GM19395 (cell line): ENCODE measurements around the gene FYN.
A peak's percentile ranks its signal among the peaks of the same experiment; 100 is the strongest.
"Not testable (repeated sequence)": the region's sequence is repeated elsewhere in the genome, so short reads cannot be mapped to it uniquely, and the experiment has no call there.

Source experiments
- ATAC-seq: cut with Tn5 transposase; IDR thresholded peaks from one replicate; pipeline ENCODE4 v1.9.1; 2021; ENCODE audit warnings: mild to moderate bottlenecking, moderate library complexity; ENCODE audit not compliant: unreplicated experiment

Gene FYN

GRCh38 chr6:111873178-111874024, at the start of gene FYN:
FYN (minus strand) TSS chr6:111873452; CDS start chr6:111720051, 153,401 bp downstream.
- ATAC-seq = peak; percentile 98

GRCh38 chr6:111922454-111923297, 49.4 kb upstream of the FYN start:
- no peak for ATAC-seq

GRCh38 chr6:111921103-111921502, 47.9 kb upstream of the FYN start:
- no peak for ATAC-seq

- no peak for ATAC-seq
Measured at GRCh38 chr6:111920578-111920977, 47.3 kb upstream of the FYN start.

- no peak for ATAC-seq
Measured at GRCh38 chr6:111918825-111919224, 45.6 kb upstream of the FYN start.

GRCh38 chr6:111916747-111917146, 43.5 kb upstream of the FYN start:
- no peak for ATAC-seq

GRCh38 chr6:111914617-111915016, 41.4 kb upstream of the FYN start:
- ATAC-seq = no peak

- no peak for ATAC-seq
Measured at GRCh38 chr6:111912904-111913303, 39.7 kb upstream of the FYN start.

- no peak for ATAC-seq
Measured at GRCh38 chr6:111911428-111911827, 38.2 kb upstream of the FYN start.

GRCh38 chr6:111909238-111909637, 36.0 kb upstream of the FYN start:
- ATAC-seq = no peak

- ATAC-seq = not testable (repeated sequence)
Measured at GRCh38 chr6:111908365-111908764, 35.1 kb upstream of the FYN start.

GRCh38 chr6:111900735-111901134, 27.5 kb upstream of the FYN start:
- no peak for ATAC-seq

GRCh38 chr6:111899531-111899930, 26.3 kb upstream of the FYN start:
- ATAC-seq = no peak

GRCh38 chr6:111898452-111898851, 25.2 kb upstream of the FYN start:
- no peak for ATAC-seq

GRCh38 chr6:111894951-111895350, 21.7 kb upstream of the FYN start:
- no peak for ATAC-seq

- no peak for ATAC-seq
Measured at GRCh38 chr6:111894272-111894671, 21.0 kb upstream of the FYN start.

- no peak for ATAC-seq
Measured at GRCh38 chr6:111892431-111892830, 19.2 kb upstream of the FYN start.

GRCh38 chr6:111890988-111891387, 17.7 kb upstream of the FYN start:
- no peak for ATAC-seq

- no peak for ATAC-seq
Measured at GRCh38 chr6:111888928-111889695, 15.9 kb upstream of the FYN start.

- ATAC-seq = not testable (repeated sequence)
Measured at GRCh38 chr6:111886793-111887192, 13.5 kb upstream of the FYN start.

GRCh38 chr6:111885373-111886027, 12.2 kb upstream of the FYN start:
- no peak for ATAC-seq
